IMR-90 (cell line): ENCODE results near the gene PHKB.

Experiments used
- BHLHE40 ChIP-seq: fragments of 150-350 bp; IDR thresholded peaks from 2 replicates; pipeline ENCODE4 v1.6.1; 2016; ENCODE audit warnings: mild to moderate bottlenecking, low read depth, low read length
- CEBPB ChIP-seq: IDR thresholded peaks from 2 replicates; pipeline ENCODE4 v1.6.1; 2012; ENCODE audit warnings: low read depth, low read length, improper control_type of control experiment
- CHD1 ChIP-seq: IDR thresholded peaks from 2 replicates; pipeline ENCODE4 v1.6.1; 2012; ENCODE audit warnings: low read depth, low read length, improper control_type of control experiment
- MAFK ChIP-seq: IDR thresholded peaks from 2 replicates; pipeline ENCODE4 v1.6.1; 2012; ENCODE audit warnings: low read depth, low read length, improper control_type of control experiment
- NFE2L2 ChIP-seq: fragments of 150-350 bp; IDR thresholded peaks from 2 replicates; pipeline ENCODE4 v1.6.1; 2016; ENCODE audit warnings: low read depth, mild to moderate bottlenecking, low read length
- POLR2A ChIP-seq: IDR thresholded peaks from 2 replicates; pipeline ENCODE4 v1.6.1; 2012; ENCODE audit warnings: mild to moderate bottlenecking, low read depth, low read length
- RAD21 ChIP-seq: IDR thresholded peaks from 2 replicates; pipeline ENCODE4 v1.6.1; 2012; ENCODE audit warnings: low read length, improper control_type of control experiment
- RCOR1 ChIP-seq: IDR thresholded peaks from 2 replicates; pipeline ENCODE4 v1.6.1; 2012; ENCODE audit warnings: mild to moderate bottlenecking, low read length, improper control_type of control experiment; ENCODE audit not compliant: insufficient replicate concordance
- SMC3 ChIP-seq: fragments of 150-350 bp; IDR thresholded peaks from 2 replicates; pipeline ENCODE4 v1.6.1; 2016; ENCODE audit warnings: low read depth, mild to moderate bottlenecking, antibody characterized with exemption, low read length, moderate library complexity
- TF ChIP-seq, protein P1 (sequence below): conservative IDR thresholded peaks from 2 replicates; pipeline ENCODE4 v1.5.1; 2012; ENCODE audit warnings: mild to moderate bottlenecking, low read depth, low read length, improper control_type of control experiment
- TF ChIP-seq, protein P2 (sequence below): fragments of 150-350 bp; IDR thresholded peaks from 2 replicates; pipeline ENCODE4 v1.6.1; 2016; ENCODE audit warnings: low read depth, mild to moderate bottlenecking, low read length, moderate library complexity, borderline replicate concordance

DNA sequence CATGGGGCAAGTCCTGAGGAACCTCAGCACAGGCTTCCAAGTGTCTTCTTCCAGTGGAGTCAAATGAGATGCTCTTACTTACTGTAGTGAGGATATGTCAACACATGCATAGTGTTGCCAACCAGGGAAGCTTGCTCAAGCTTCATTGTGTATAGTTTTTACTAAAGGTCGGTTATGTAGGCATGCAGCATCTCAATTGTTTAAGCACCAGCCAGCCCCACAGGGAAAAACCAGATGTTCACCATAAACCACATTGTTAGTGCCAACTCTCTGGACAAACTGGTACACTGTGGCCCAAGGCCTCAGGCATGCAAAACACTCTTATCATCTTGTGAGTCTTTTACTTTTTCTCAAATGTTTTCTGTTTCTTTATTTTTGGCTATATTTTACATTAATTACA lies 152.1 kb downstream of the PHKB start:
- TF ChIP-seq, protein P1, sequence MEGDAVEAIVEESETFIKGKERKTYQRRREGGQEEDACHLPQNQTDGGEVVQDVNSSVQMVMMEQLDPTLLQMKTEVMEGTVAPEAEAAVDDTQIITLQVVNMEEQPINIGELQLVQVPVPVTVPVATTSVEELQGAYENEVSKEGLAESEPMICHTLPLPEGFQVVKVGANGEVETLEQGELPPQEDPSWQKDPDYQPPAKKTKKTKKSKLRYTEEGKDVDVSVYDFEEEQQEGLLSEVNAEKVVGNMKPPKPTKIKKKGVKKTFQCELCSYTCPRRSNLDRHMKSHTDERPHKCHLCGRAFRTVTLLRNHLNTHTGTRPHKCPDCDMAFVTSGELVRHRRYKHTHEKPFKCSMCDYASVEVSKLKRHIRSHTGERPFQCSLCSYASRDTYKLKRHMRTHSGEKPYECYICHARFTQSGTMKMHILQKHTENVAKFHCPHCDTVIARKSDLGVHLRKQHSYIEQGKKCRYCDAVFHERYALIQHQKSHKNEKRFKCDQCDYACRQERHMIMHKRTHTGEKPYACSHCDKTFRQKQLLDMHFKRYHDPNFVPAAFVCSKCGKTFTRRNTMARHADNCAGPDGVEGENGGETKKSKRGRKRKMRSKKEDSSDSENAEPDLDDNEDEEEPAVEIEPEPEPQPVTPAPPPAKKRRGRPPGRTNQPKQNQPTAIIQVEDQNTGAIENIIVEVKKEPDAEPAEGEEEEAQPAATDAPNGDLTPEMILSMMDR: no peak
- TF ChIP-seq, protein P2, sequence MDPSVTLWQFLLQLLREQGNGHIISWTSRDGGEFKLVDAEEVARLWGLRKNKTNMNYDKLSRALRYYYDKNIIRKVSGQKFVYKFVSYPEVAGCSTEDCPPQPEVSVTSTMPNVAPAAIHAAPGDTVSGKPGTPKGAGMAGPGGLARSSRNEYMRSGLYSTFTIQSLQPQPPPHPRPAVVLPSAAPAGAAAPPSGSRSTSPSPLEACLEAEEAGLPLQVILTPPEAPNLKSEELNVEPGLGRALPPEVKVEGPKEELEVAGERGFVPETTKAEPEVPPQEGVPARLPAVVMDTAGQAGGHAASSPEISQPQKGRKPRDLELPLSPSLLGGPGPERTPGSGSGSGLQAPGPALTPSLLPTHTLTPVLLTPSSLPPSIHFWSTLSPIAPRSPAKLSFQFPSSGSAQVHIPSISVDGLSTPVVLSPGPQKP: no peak
- TF ChIP-seq POLR2A (no peak), BHLHE40 (no peak), CEBPB (no peak), RAD21 (no peak), SMC3 (no peak), NFE2L2 (no peak), RCOR1 (no peak), MAFK (no peak), CHD1 (no peak)
